AG04449 (cell line): ENCODE measurements around the gene AOPEP.

Experiments used
- CTCF ChIA-PET: fragments of 350-600 bp; formaldehyde crosslinking; extraction: SDS; loops from one replicate; lab custom pipeline; 2021; ENCODE audit warnings: antibody characterized with exemption; lab: Yijun Ruan, JAX
- POLR2A ChIA-PET: fragments of 400-600, 350-600 bp; formaldehyde crosslinking; extraction: SDS; loops from one replicate; lab custom pipeline; 2020; ENCODE audit warnings: antibody characterized with exemption, inconsistent platforms; lab: Yijun Ruan, JAX
- DNase-seq: peaks from one replicate; pipeline ENCODE4 v3.0.0-alpha.2; 2010; ENCODE audit warnings: low read depth, low spot score
- H3K4me3 ChIP-seq: 2 replicates; pipeline ENCODE4 v1.5.1; 2011; ENCODE audit warnings: low read depth, mild to moderate bottlenecking, control low read depth, low read length
- CTCF ChIP-seq: IDR thresholded peaks from one replicate; pipeline ENCODE4 v1.5.1; 2011; ENCODE audit warnings: mild to moderate bottlenecking, moderate library complexity, low read length, control low read depth, inconsistent platforms; ENCODE audit not compliant: insufficient read depth; ENCODE audit errors: missing control alignments

The AOPEP gene

GRCh38 chr9:94977416-94977815 is 250.9 kb downstream of the AOPEP start:
- CTCF ChIA-PET, result interaction anchor here (1.3 kb wide), 1 partner anchor 10 kb away, joined by 4 read pairs; no protein-coding TSS in a partner anchor

GRCh38 chr9:94979904-94980507 is 253.5 kb downstream of the AOPEP start:
- no peak overlapping the region for H3K4me3 ChIP-seq
- TF ChIP-seq CTCF, result no peak
- POLR2A ChIA-PET, result no interaction called here
- DNase-seq, result no peak
- CTCF ChIA-PET, result interaction anchor here (0.7 kb wide), 1 partner anchor 8 kb away, joined by 3 read pairs; no protein-coding TSS in a partner anchor

More at GRCh38 chr9:94977416-94977815, 250.9 kb downstream of the AOPEP start:
- H3K4me3 ChIP-seq, result no peak overlapping the region
- POLR2A ChIA-PET, result no interaction called here
- DNase-seq, result no peak
- TF ChIP-seq CTCF, result no peak

- POLR2A ChIA-PET, result no interaction called here
- no peak for DNase-seq
- CTCF ChIA-PET, result interaction anchor here (0.7 kb wide), 1 partner anchor 7 kb away, joined by 3 read pairs; no protein-coding TSS in a partner anchor
- no peak overlapping the region for H3K4me3 ChIP-seq
- no peak for TF ChIP-seq CTCF
Observed at GRCh38 chr9:94980947-94981722, 254.6 kb downstream of the AOPEP start.

GRCh38 chr9:94981723-94982090 is 255.2 kb downstream of the AOPEP start:
- ChIA-PET POLR2A (no interaction called here), CTCF (interaction anchor here (1.0 to 1.4 kb wide), 2 partner anchors 9 to 13 kb away, joined by 3 read pairs; no protein-coding TSS in a partner anchor)
- H3K4me3 ChIP-seq, result no peak overlapping the region
- no peak for DNase-seq
- TF ChIP-seq CTCF, result no peak

- ChIA-PET CTCF (interaction anchor here (1.0 to 1.4 kb wide), 2 partner anchors 9 to 12 kb away, joined by 3 read pairs; no protein-coding TSS in a partner anchor), POLR2A (no interaction called here)
- no peak for TF ChIP-seq CTCF
Observed at GRCh38 chr9:94982211-94982610, 255.7 kb downstream of the AOPEP start.

GRCh38 chr9:94983552-94983951 is 257.1 kb downstream of the AOPEP start:
- DNase-seq, result no peak
- H3K4me3 ChIP-seq, result no peak overlapping the region
- TF ChIP-seq CTCF, result no peak
- ChIA-PET CTCF (interaction anchor here (0.9 kb wide), 1 partner anchor 201 kb away, joined by 3 read pairs; no protein-coding TSS in a partner anchor), POLR2A (no interaction called here)

More at GRCh38 chr9:94982211-94982610, 255.7 kb downstream of the AOPEP start:
- no peak for DNase-seq
- no peak overlapping the region for H3K4me3 ChIP-seq
